Smooth muscle cell (in vitro differentiated cells): ENCODE measurements around the gene ARHGAP8. TPM values are rescaled to one million over a fixed set of nuclear protein-coding genes. Genes with fewer than 3 reads are reported as not detected.

Source experiments
- DNase-seq: peaks from one replicate; lab custom pipeline; 2025; ENCODE audit not compliant: unreplicated experiment; lab: John Stamatoyannopoulos, UW
- H2AFZ ChIP-seq: fragments of 200-600 bp; sonication (generic); 2 replicates; pipeline ENCODE4 v1.6.0; 2016; ENCODE audit warnings: antibody characterized with exemption, low read depth, mild to moderate bottlenecking
- H3F3A ChIP-seq: fragments of 200-600 bp; sonication (generic); 2 replicates; pipeline ENCODE4 v1.6.0; 2017; ENCODE audit warnings: antibody characterized with exemption, low read depth
- H3K27ac ChIP-seq: fragments of 200-600 bp; sonication (generic); 2 replicates; pipeline ENCODE4 v1.5.1; 2016; ENCODE audit warnings: low read depth, mild to moderate bottlenecking
- H3K27me3 ChIP-seq: fragments of 200-600 bp; sonication (generic); 2 replicates; pipeline ENCODE4 v1.6.1; 2016; ENCODE audit warnings: low read depth, mild to moderate bottlenecking
- H3K36me3 ChIP-seq: fragments of 200-600 bp; sonication (generic); 2 replicates; pipeline ENCODE4 v1.5.1; 2016; ENCODE audit warnings: low read depth
- H3K4me1 ChIP-seq: fragments of 200-600 bp; sonication (generic); 2 replicates; pipeline ENCODE4 v1.5.1; 2016; ENCODE audit warnings: low read depth
- H3K4me2 ChIP-seq: fragments of 200-600 bp; sonication (generic); 2 replicates; pipeline ENCODE4 v1.6.0; 2016; ENCODE audit warnings: mild to moderate bottlenecking
- H3K4me3 ChIP-seq: fragments of 200-600 bp; sonication (generic); 2 replicates; pipeline ENCODE4 v1.5.1; 2016; ENCODE audit warnings: mild to moderate bottlenecking
- H3K79me2 ChIP-seq: fragments of 200-600 bp; sonication (generic); 2 replicates; pipeline ENCODE4 v1.6.0; 2016; ENCODE audit warnings: low read depth, mild to moderate bottlenecking
- H3K9ac ChIP-seq: fragments of 200-600 bp; sonication (generic); 2 replicates; pipeline ENCODE4 v1.6.0; 2016; ENCODE audit warnings: low read depth
- H3K9me3 ChIP-seq: fragments of 200-600 bp; sonication (generic); replicated peaks from 2 replicates; pipeline ENCODE4 v1.5.1; 2016; ENCODE audit warnings: low read depth
- H4K20me1 ChIP-seq: fragments of 200-600 bp; sonication (generic); 2 replicates; pipeline ENCODE4 v1.6.0; 2016; ENCODE audit warnings: low read depth
- CTCF ChIP-seq: fragments of 200-600 bp; sonication (generic); IDR thresholded peaks from 2 replicates; pipeline ENCODE4 v1.5.1; 2017; ENCODE audit warnings: borderline replicate concordance, mild to moderate bottlenecking, antibody characterized with exemption; ENCODE audit not compliant: insufficient read depth, poor library complexity, severe bottlenecking
- WGBS: methylation state at CpG from one replicate; pipeline ENCODE4 v1.1.7; 2016; ENCODE audit warnings: low lambda C conversion rate; 5-methylcytosine and 5-hydroxymethylcytosine counted together
- polyA plus RNA-seq: library from polyadenylated mRNA; unstranded; fragments of >200 nt; fragmentation: Nextera tagmentation; extraction: Ambion mirVana; gene quantifications from 2 replicates; pipeline ENCODE4 v1.2.1, GENCODE V29; 2016
- total RNA-seq: library from RNA; depleted of rRNA; stranded (reverse); fragments of >200 nt; gene quantifications from 2 replicates; pipeline ENCODE4 v1.2.3, GENCODE V29; 2014

ARHGAP8 gene
- total and polyA plus RNA-seq, 2 experiments from 2014 or later, result 5.8 to 11.4 TPM

DNA sequence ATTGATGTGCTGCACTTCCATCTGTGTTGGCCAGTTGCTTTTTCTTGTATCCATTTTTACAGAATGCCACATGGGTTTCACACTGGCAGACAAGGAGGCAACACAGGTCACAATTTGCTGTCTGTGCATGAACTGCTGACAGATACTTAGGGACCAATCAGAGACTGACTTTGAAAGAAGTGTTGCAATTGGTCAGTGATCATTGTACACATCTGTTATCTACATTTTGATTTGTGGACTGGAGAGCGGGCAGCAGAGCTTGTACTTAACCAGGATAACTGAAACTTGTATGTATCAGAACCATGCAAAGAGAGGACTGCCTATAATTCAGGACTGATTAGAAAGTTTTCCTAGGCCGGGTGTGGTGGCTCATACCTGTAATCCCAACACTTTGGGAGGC lies 28.6 kb upstream of the ARHGAP8 start:
- no peaks in the 10 kb centered on the region for H3K4me1 ChIP-seq
- no peak overlapping the region for H3K4me3 ChIP-seq
- H3K27ac ChIP-seq, result no peak overlapping the region
- no peak overlapping the region for H2AFZ ChIP-seq
- no peak overlapping the region for H3K9ac ChIP-seq
- no peak for TF ChIP-seq CTCF
- WGBS, result 92% methylated on average over 2 of the region's 2 CpGs
- no peak overlapping the region for H3K4me2 ChIP-seq
- peaks cover 69% of the 10 kb centered on the region for H4K20me1 ChIP-seq
- no peaks in the 10 kb centered on the region for H3K9me3 ChIP-seq
- H3K27me3 ChIP-seq, result no peaks in the 10 kb centered on the region
- no peaks in the 10 kb centered on the region for H3F3A ChIP-seq
- no peaks in the 10 kb centered on the region for H3K36me3 ChIP-seq
- H3K79me2 ChIP-seq, result no peaks in the 10 kb centered on the region
- DNase-seq, result no peak

DNA sequence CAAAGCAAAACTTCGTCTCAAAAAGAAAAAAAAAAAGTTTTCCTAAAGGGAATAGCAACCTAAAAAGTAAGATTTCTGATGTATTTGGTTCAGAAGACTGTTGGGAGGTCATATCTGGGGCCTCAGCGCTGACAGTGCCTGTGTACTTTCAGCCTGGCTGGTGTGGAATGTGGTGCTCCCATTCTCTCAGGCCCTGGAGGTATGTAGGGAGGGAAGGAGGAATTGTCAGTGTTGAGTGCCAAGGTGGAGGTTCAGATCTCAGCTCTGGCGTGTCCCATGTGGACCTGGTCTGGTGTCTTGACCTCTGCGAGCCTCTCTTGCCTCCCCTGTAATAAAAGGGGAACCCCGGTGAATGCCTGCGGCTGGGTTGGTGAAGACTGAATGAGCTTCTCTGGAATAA lies 28.0 kb upstream of the ARHGAP8 start:
- Histone ChIP-seq H3K4me1 (no peaks in the 10 kb centered on the region), H3K9ac (no peak overlapping the region), H4K20me1 (peaks cover 63% of the 10 kb centered on the region), H3K27ac (no peak overlapping the region), H3F3A (no peaks in the 10 kb centered on the region), H3K79me2 (no peaks in the 10 kb centered on the region), H3K36me3 (no peaks in the 10 kb centered on the region), H3K4me3 (no peak overlapping the region), H3K9me3 (no peaks in the 10 kb centered on the region), H3K4me2 (no peak overlapping the region), H3K27me3 (no peaks in the 10 kb centered on the region), H2AFZ (no peak overlapping the region)
- 88% methylated on average over 6 of the region's 6 CpGs for WGBS
- no peak for DNase-seq
- TF ChIP-seq CTCF, result no peak

DNA sequence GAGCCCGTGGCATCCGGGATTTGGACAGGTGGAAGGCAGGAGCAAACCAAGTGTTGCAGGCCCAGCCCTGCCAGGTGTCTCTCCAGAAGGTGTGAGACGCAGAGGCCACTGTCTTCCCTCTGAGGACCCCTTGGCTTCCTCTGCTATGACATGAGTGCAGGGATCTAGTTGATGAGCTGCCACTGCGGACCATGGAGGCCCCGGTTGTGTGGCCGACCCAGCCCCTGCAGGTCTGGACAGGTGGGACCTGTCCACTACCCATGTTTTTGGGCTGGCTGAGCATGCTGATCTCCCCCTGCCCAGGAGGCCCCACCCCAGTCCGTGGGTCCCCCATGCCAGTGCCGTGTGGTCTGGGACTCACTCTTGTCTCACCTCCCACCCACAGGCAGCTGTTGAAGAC lies 27.5 kb upstream of the ARHGAP8 start:
- H3K79me2 ChIP-seq, result no peaks in the 10 kb centered on the region
- 93% methylated on average over 8 of the region's 8 CpGs for WGBS
- H3K4me1 ChIP-seq, result no peaks in the 10 kb centered on the region
- H3K9ac ChIP-seq, result no peak overlapping the region
- TF ChIP-seq CTCF, result no peak
- H3K4me3 ChIP-seq, result no peak overlapping the region
- no peak overlapping the region for H2AFZ ChIP-seq
- H3K27ac ChIP-seq, result no peak overlapping the region
- no peaks in the 10 kb centered on the region for H3F3A ChIP-seq
- H4K20me1 ChIP-seq, result peaks cover 59% of the 10 kb centered on the region
- H3K9me3 ChIP-seq, result no peaks in the 10 kb centered on the region
- no peak overlapping the region for H3K4me2 ChIP-seq
- no peaks in the 10 kb centered on the region for H3K36me3 ChIP-seq
- DNase-seq, result no peak
- no peaks in the 10 kb centered on the region for H3K27me3 ChIP-seq

GRCh38 chr22:44726439-44726838 lies 25.9 kb upstream of the ARHGAP8 start:
- WGBS, result 97% methylated on average over 11 of the region's 11 CpGs
- H3F3A ChIP-seq, result no peaks in the 10 kb centered on the region
- no peaks in the 10 kb centered on the region for H3K36me3 ChIP-seq
- H3K79me2 ChIP-seq, result no peaks in the 10 kb centered on the region
- no peak overlapping the region for H3K4me3 ChIP-seq
- no peak overlapping the region for H2AFZ ChIP-seq
- H3K27me3 ChIP-seq, result no peaks in the 10 kb centered on the region
- peaks cover 59% of the 10 kb centered on the region for H4K20me1 ChIP-seq
- H3K9me3 ChIP-seq, result no peaks in the 10 kb centered on the region
- H3K4me1 ChIP-seq, result no peaks in the 10 kb centered on the region
- no peak overlapping the region for H3K9ac ChIP-seq
- TF ChIP-seq CTCF, result no peak
- DNase-seq, result no peak
- no peak overlapping the region for H3K4me2 ChIP-seq
- H3K27ac ChIP-seq, result no peak overlapping the region
